DMS 273 treated with DMSO at 0.1 percent for 48 hours (cell line): ENCODE results near the gene GCLC.
"Not testable (repeated sequence)": the region's sequence is repeated elsewhere in the genome, so short reads cannot be mapped to it uniquely, and the experiment has no call there.

Experiments
- DNase-seq: peaks from one replicate; lab custom pipeline; 2025; lab: John Stamatoyannopoulos, UW

GCLC gene

GRCh38 chr6:53492860-53493634 lies 51.9 kb downstream of the GCLC start:
- peak; percentile 36 for DNase-seq

GRCh38 chr6:53487080-53487479 lies 57.8 kb downstream of the GCLC start:
- no peak for DNase-seq

GRCh38 chr6:53486679-53487078 lies 58.2 kb downstream of the GCLC start:
- no peak for DNase-seq

- peak; percentile 34 for DNase-seq
These were observed 60.2 kb downstream of the GCLC start for GRCh38 chr6:53484476-53485280.

GRCh38 chr6:53483423-53484353 lies 61.2 kb downstream of the GCLC start:
- DNase-seq: no peak

GRCh38 chr6:53481323-53481722 lies 63.6 kb downstream of the GCLC start:
- DNase-seq: no peak

- not testable (repeated sequence) for DNase-seq
These were observed 64.1 kb downstream of the GCLC start for GRCh38 chr6:53480774-53481173.

GRCh38 chr6:53479871-53480270 lies 65.0 kb downstream of the GCLC start:
- no peak for DNase-seq

GRCh38 chr6:53476964-53477363 lies 67.9 kb downstream of the GCLC start:
- DNase-seq: no peak

- no peak for DNase-seq
These were observed 70.9 kb downstream of the GCLC start for GRCh38 chr6:53474010-53474409.

- no peak for DNase-seq
These were observed 75.7 kb downstream of the GCLC start for GRCh38 chr6:53469163-53469562.

- no peak for DNase-seq
These were observed 78.6 kb downstream of the GCLC start for GRCh38 chr6:53466257-53466656.

- DNase-seq: no peak
These were observed 79.2 kb downstream of the GCLC start for GRCh38 chr6:53465732-53466131.

GRCh38 chr6:53464927-53465460 lies 79.9 kb downstream of the GCLC start:
- no peak for DNase-seq

- DNase-seq: no peak
These were observed 80.4 kb downstream of the GCLC start for GRCh38 chr6:53464483-53464882.

GRCh38 chr6:53461696-53462095 lies 83.2 kb downstream of the GCLC start:
- DNase-seq: no peak

GRCh38 chr6:53461041-53461656 lies 83.8 kb downstream of the GCLC start:
- no peak for DNase-seq

- DNase-seq: no peak
These were observed 86.6 kb downstream of the GCLC start for GRCh38 chr6:53458105-53458866.

- DNase-seq: no peak
These were observed 88.1 kb downstream of the GCLC start for GRCh38 chr6:53456809-53457208.

- no peak for DNase-seq
These were observed 89.2 kb downstream of the GCLC start for GRCh38 chr6:53455678-53456077.

GRCh38 chr6:53451165-53451564 lies 93.7 kb downstream of the GCLC start:
- no peak for DNase-seq
